Upper lobe of left lung (tissue), 4 donors: Measurements from ENCODE around the gene TPD52L1.

Experiments used
- EP300 ChIP-seq, 4 donors: sonication (generic); formaldehyde crosslinking; IDR thresholded peaks; one replicate each; pipeline ENCODE4 v1.5.1; 2017; ENCODE audit warnings: antibody characterized with exemption in 4 of 4, control low read depth in 2 of 4
- POLR2A ChIP-seq, 4 donors: fragments of 450-650 bp; IDR thresholded peaks; one replicate each; pipeline ENCODE4 v1.5.1; 2016 to 2017; ENCODE audit warnings: antibody characterized with exemption in 4 of 4, mild to moderate bottlenecking in 2 of 4
- POLR2AphosphoS5 ChIP-seq, 2 donors: sonication (generic); formaldehyde crosslinking; IDR thresholded peaks; one replicate each; pipeline ENCODE4 v1.5.1; 2017; ENCODE audit warnings: antibody characterized with exemption in 2 of 2
- TF ChIP-seq, protein P1 (sequence below), 6 experiments: fragments of 450-650 bp in 4 of 6; fragments of 200-600 bp in 2 of 6; sonication (generic) in 2 of 6; IDR thresholded peaks; one replicate each; pipeline ENCODE4 v1.5.1; 2016 to 2019; ENCODE audit warnings: antibody characterized with exemption in 6 of 6

DNA sequence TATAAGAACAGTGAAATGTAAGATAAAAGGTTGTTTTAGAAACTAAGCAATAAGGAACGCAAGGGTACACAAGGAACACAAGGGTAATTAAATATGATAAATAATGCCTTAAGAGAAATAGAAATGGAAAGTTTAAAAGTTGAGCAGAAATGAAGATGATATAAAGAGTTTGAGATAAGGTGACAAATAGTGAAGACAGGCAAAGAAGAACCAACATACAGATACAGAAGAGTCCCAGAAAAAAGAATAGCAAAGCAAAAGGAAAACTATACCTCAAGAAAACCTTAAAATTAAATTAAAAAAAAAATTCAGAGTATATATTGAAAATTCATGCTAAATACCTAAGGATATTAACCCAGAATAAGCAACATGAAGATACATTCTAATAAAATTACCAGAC, 131.8 kb downstream of the TPD52L1 start:
- TF ChIP-seq POLR2A (IDR thresholded peaks at IDR 0.05) (no peak), POLR2AphosphoS5 (IDR thresholded peaks at IDR 0.05) (no peak), EP300 (IDR thresholded peaks at IDR 0.05) (no peak)
- TF ChIP-seq, protein P1, sequence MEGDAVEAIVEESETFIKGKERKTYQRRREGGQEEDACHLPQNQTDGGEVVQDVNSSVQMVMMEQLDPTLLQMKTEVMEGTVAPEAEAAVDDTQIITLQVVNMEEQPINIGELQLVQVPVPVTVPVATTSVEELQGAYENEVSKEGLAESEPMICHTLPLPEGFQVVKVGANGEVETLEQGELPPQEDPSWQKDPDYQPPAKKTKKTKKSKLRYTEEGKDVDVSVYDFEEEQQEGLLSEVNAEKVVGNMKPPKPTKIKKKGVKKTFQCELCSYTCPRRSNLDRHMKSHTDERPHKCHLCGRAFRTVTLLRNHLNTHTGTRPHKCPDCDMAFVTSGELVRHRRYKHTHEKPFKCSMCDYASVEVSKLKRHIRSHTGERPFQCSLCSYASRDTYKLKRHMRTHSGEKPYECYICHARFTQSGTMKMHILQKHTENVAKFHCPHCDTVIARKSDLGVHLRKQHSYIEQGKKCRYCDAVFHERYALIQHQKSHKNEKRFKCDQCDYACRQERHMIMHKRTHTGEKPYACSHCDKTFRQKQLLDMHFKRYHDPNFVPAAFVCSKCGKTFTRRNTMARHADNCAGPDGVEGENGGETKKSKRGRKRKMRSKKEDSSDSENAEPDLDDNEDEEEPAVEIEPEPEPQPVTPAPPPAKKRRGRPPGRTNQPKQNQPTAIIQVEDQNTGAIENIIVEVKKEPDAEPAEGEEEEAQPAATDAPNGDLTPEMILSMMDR (IDR thresholded peaks at IDR 0.05): no peak
